A549 (cell line): ENCODE results near the gene ZC3HAV1. TPM values are rescaled to one million over a fixed set of nuclear protein-coding genes. Genes with fewer than 3 reads are reported as not detected.

Experiments
- ATAC-seq, 2 experiments: fragments of 200-7000 bp in 1 of 2; fragments of >200 bp in 1 of 2; cut with Nextera tagmentation in 1 of 2; cut with Tn5 transposase in 1 of 2; 3 replicates each; pipeline versions ENCODE4 v1.8.0 to v1.9.1; 2018 to 2020; ENCODE audit warnings: mild to moderate bottlenecking in 1 of 2, moderate library complexity in 1 of 2
- CTCF ChIA-PET: fragments of 300-600 bp; sonication (Branson Sonifier 250); formaldehyde crosslinking; extraction: SDS; loops from one replicate; lab custom pipeline; 2021; ENCODE audit warnings: antibody characterized with exemption, inconsistent platforms; lab: Yijun Ruan, JAX
- POLR2A ChIA-PET: fragments of 350-600 bp; formaldehyde crosslinking; extraction: SDS; loops from one replicate; lab custom pipeline; 2021; ENCODE audit warnings: antibody characterized with exemption, inconsistent platforms; lab: Yijun Ruan, JAX
- DNase-seq, 2 experiments: peaks; one replicate each; pipeline versions ENCODE4 v3.0.0 to v3.0.0-alpha.2; 2011 to 2016; ENCODE audit warnings: low read depth in 1 of 2, low spot score in 1 of 2
- FAIRE-seq: peaks from 2 replicates; lab custom pipeline; 2011; peaks lifted over from hg19 to GRCh38; lab: Jason Lieb, UNC
- H3K27ac ChIP-seq, 2 experiments: fragments of >200 bp; sonication (Bioruptor Twin); formaldehyde crosslinking; 3 replicates each; pipeline ENCODE4 v1.5.1; 2016 to 2017
- H3K4me1 ChIP-seq: fragments of >200 bp; sonication (Bioruptor Twin); formaldehyde crosslinking; 3 replicates; pipeline ENCODE4 v1.6.1; 2016
- H3K4me2 ChIP-seq: fragments of >200 bp; sonication (Bioruptor Twin); formaldehyde crosslinking; 3 replicates; pipeline ENCODE4 v1.6.1; 2016
- H3K4me3 ChIP-seq: fragments of >200 bp; sonication (Bioruptor Twin); formaldehyde crosslinking; 3 replicates; pipeline ENCODE4 v1.5.1; 2016
- H3K9me3 ChIP-seq: fragments of >200 bp; sonication (Bioruptor Twin); formaldehyde crosslinking; 3 replicates; pipeline ENCODE4 v1.6.1; 2016
- CBX2 ChIP-seq: fragments of 200-600 bp; sonication (generic); IDR thresholded peaks from 2 replicates; pipeline ENCODE4 v1.6.1; 2016; ENCODE audit warnings: low read depth, mild to moderate bottlenecking, borderline replicate concordance
- CEBPB ChIP-seq, 2 experiments: fragments of >200 bp in 1 of 2; sonication (Bioruptor Twin) in 1 of 2; formaldehyde crosslinking in 1 of 2; IDR thresholded peaks; 2 replicates each; pipeline ENCODE4 v1.6.1; 2012 to 2016
- CHD2 ChIP-seq: fragments of 150-350 bp; IDR thresholded peaks from 2 replicates; pipeline ENCODE4 v1.6.1; 2014; ENCODE audit warnings: low read length; ENCODE audit not compliant: partially characterized antibody
- EP300 ChIP-seq, 2 experiments: fragments of >200 bp; sonication (Bioruptor Twin); formaldehyde crosslinking; IDR thresholded peaks; 2 replicates in 1 of 2; 3 replicates in 1 of 2; pipeline ENCODE4 v1.6.1; 2016 to 2017
- ESRRA ChIP-seq: fragments of 150-350 bp; IDR thresholded peaks from 2 replicates; pipeline ENCODE4 v1.6.1; 2014; ENCODE audit warnings: mild to moderate bottlenecking, low read length, borderline replicate concordance
- FOSB ChIP-seq: fragments of 250-450 bp; sonication (Bioruptor Pico); IDR thresholded peaks from 2 replicates; pipeline ENCODE4 v1.5.0; 2020; ENCODE audit warnings: mild to moderate bottlenecking, moderate library complexity
- FOSL2 ChIP-seq, 2 experiments: fragments of 450-650 bp in 1 of 2; fragments of >200 bp in 1 of 2; sonication (Bioruptor Twin) in 1 of 2; formaldehyde crosslinking; IDR thresholded peaks; 2 replicates each; pipeline versions ENCODE4 v1.5.0 to v1.6.1; 2016 to 2020; ENCODE audit warnings: mild to moderate bottlenecking in 1 of 2, moderate library complexity in 1 of 2
- FOXS1 ChIP-seq: fragments of 250-450 bp; sonication (Bioruptor Pico); IDR thresholded peaks from 2 replicates; pipeline ENCODE4 v1.5.0; 2020; ENCODE audit warnings: mild to moderate bottlenecking, moderate library complexity
- HOXB5 ChIP-seq: fragments of 250-450 bp; sonication (Bioruptor Pico); IDR thresholded peaks from 2 replicates; pipeline ENCODE4 v1.5.0; 2020; ENCODE audit warnings: mild to moderate bottlenecking, moderate library complexity
- JUN ChIP-seq, 2 experiments: fragments of >200 bp; sonication (Bioruptor Twin); formaldehyde crosslinking; IDR thresholded peaks; 2 replicates in 1 of 2; 3 replicates in 1 of 2; pipeline ENCODE4 v1.6.1; 2016 to 2017
- KDM5A ChIP-seq: fragments of 200-600 bp; sonication (generic); IDR thresholded peaks from 2 replicates; pipeline ENCODE4 v1.6.1; 2016; ENCODE audit warnings: antibody characterized with exemption, mild to moderate bottlenecking
- MYC ChIP-seq: IDR thresholded peaks from 2 replicates; pipeline ENCODE4 v1.6.1; 2012; ENCODE audit warnings: mild to moderate bottlenecking, inconsistent platforms, low read length, improper control_type of control experiment, borderline replicate concordance
- NR3C1 ChIP-seq: fragments of >200 bp; sonication (Bioruptor Twin); formaldehyde crosslinking; IDR thresholded peaks from 3 replicates; pipeline ENCODE4 v1.6.1; 2017
- POLR2AphosphoS2 ChIP-seq: conservative IDR thresholded peaks from 2 replicates; pipeline ENCODE4 v1.6.1; 2012; ENCODE audit warnings: low read length, improper control_type of control experiment, inconsistent platforms
- RARB ChIP-seq: fragments of 250-450 bp; sonication (Bioruptor Pico); IDR thresholded peaks from 2 replicates; pipeline ENCODE4 v1.8.0; 2021; ENCODE audit warnings: mild to moderate bottlenecking, moderate library complexity
- RNF2 ChIP-seq: fragments of 200-600 bp; sonication (generic); IDR thresholded peaks from 2 replicates; pipeline ENCODE4 v1.6.1; 2016; ENCODE audit warnings: low read depth, mild to moderate bottlenecking, antibody characterized with exemption, moderate library complexity, borderline replicate concordance
- TFCP2L1 ChIP-seq: fragments of 250-450 bp; sonication (Bioruptor Pico); IDR thresholded peaks from 2 replicates; pipeline ENCODE4 v1.5.0; 2021; ENCODE audit warnings: mild to moderate bottlenecking
- ZNF302 ChIP-seq: fragments of 250-450 bp; sonication (Bioruptor Pico); IDR thresholded peaks from 2 replicates; pipeline ENCODE4 v1.9.0; 2021; ENCODE audit warnings: inconsistent platforms, mild to moderate bottlenecking, moderate library complexity
- ZSCAN20 ChIP-seq: fragments of 250-450 bp; sonication (Bioruptor Pico); IDR thresholded peaks from 2 replicates; pipeline ENCODE4 v1.8.0; 2022; ENCODE audit warnings: mild to moderate bottlenecking, moderate library complexity
- WGBS: methylation state at CpG from one replicate; pipeline ENCODE4 v1.1.6; 2017; ENCODE audit errors: missing lambda C conversion rate; 5-methylcytosine and 5-hydroxymethylcytosine counted together
- polyA plus RNA-seq, 4 experiments: library from polyadenylated mRNA; depleted of rRNA in 3 of 4; stranded (reverse); fragments of >200 nt; fragmentation: RNase III in 1 of 4; extraction: RNeasy Plus Mini Kit Qiagen cat#74134 plus additional on column Dnase treatment in 1 of 4; gene quantifications; 2 replicates in 3 of 4; 3 replicates in 1 of 4; pipeline ENCODE4 v1.2.3, GENCODE V29; 2011 to 2017
- TF ChIP-seq, protein P1 (sequence below): IDR thresholded peaks from 2 replicates; pipeline ENCODE4 v1.6.1; 2012; ENCODE audit warnings: low read depth, borderline replicate concordance
- TF ChIP-seq, protein P2 (sequence below): fragments of >200 bp; sonication (Bioruptor Twin); formaldehyde crosslinking; IDR thresholded peaks from 3 replicates; pipeline ENCODE4 v1.6.1; 2016
- TF ChIP-seq, protein P3 (sequence below): fragments of >200 bp; sonication (Bioruptor Twin); formaldehyde crosslinking; IDR thresholded peaks from 3 replicates; pipeline ENCODE4 v1.5.1; 2016

The ZC3HAV1 gene
- polyA plus RNA-seq, 2 of the 4 experiments (the other 2 are of a cell fraction): 22.2 to 32.1 TPM

DNA sequence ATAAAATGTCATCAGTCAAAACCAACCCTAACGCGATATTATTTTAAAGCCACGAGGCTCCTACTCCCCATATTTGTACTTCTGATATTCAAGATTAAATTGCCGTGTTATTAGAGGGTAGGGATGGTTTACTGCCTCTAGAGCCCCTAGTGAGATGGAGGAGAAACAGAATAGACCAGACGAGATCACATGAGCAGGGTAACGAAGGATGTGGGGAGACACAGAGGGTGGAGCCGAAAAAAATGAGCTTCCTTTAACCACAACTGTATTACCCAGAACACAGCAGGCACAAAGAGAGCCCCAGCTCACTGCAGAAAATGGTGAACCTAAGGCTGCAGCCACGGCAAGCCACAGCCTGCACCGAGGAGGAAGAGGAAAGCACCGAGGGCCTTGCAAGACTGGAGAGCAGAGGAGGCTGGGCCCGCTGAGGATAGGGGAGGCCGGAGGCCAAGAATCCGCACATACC, 14.3 kb downstream of the ZC3HAV1 start:
- no peak for TF ChIP-seq KDM5A
- no peak for TF ChIP-seq CHD2
- no peak for TF ChIP-seq FOSL2 (IDR thresholded peaks at IDR 0.05)
- no peak for TF ChIP-seq FOSL2 (CRISPR knock-in tag; IDR thresholded peaks at IDR 0.05)
- no peak for TF ChIP-seq CBX2
- no peak for TF ChIP-seq FOXS1 (CRISPR knock-in tag)
- TF ChIP-seq TFCP2L1: no peak
- no peak for TF ChIP-seq JUN (IDR thresholded peaks at IDR 0.05)
- TF ChIP-seq MYC: no peak
- TF ChIP-seq CEBPB (IDR thresholded peaks at IDR 0.05): no peak
- TF ChIP-seq, protein P1, sequence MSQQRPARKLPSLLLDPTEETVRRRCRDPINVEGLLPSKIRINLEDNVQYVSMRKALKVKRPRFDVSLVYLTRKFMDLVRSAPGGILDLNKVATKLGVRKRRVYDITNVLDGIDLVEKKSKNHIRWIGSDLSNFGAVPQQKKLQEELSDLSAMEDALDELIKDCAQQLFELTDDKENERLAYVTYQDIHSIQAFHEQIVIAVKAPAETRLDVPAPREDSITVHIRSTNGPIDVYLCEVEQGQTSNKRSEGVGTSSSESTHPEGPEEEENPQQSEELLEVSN: no peak
- TF ChIP-seq ZNF302 (CRISPR knock-in tag): no peak
- no peak for TF ChIP-seq FOSB
- no peak for TF ChIP-seq RARB (CRISPR knock-in tag)
- TF ChIP-seq HOXB5 (CRISPR knock-in tag): no peak
- TF ChIP-seq POLR2AphosphoS2: no peak
- TF ChIP-seq, protein P2, sequence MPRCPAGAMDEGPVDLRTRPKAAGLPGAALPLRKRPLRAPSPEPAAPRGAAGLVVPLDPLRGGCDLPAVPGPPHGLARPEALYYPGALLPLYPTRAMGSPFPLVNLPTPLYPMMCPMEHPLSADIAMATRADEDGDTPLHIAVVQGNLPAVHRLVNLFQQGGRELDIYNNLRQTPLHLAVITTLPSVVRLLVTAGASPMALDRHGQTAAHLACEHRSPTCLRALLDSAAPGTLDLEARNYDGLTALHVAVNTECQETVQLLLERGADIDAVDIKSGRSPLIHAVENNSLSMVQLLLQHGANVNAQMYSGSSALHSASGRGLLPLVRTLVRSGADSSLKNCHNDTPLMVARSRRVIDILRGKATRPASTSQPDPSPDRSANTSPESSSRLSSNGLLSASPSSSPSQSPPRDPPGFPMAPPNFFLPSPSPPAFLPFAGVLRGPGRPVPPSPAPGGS: no peak

DNA sequence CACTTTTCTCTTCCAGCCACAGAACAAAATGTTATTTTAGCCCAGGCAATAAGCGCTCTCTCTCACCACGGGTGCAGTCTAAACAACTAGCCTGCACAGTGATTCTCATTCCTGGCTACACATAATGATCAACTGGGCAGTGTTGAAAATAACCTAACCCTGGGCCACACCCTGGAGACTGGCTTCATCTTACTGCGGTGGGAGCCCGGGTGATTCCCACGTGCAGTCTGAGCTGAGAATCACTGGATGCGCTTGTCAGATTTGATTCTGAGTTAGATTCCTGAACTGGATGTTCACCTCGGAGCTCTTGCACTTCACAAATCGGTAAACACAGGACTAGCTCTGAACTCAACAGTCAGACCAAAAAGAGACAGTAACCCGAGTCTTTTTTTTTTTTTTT, 14.9 kb downstream of the ZC3HAV1 start:
- FAIRE-seq (no peak), DNase-seq (no peak), ATAC-seq (peak; percentile 19 to 67; a peak in 3 of 6 replicates)
- CTCF ChIA-PET: interaction anchor here (0.6 to 2.5 kb wide), 5 partner anchors 12 to 944 kb away, joined by 3 to 16 read pairs (median 4); no protein-coding TSS in a partner anchor
- H3K9me3 ChIP-seq: no peaks in the 10 kb centered on the region
- WGBS: 62% methylated on average over 9 of the region's 9 CpGs
- POLR2A ChIA-PET: interaction anchor here (0.7 kb wide), 1 partner anchor 25 kb away, joined by 3 read pairs; no protein-coding TSS in a partner anchor
- peaks cover 16% of the 10 kb centered on the region; the same call in 2 of the 3 replicates for H3K4me1 ChIP-seq
- no peak overlapping the region for H3K4me3 ChIP-seq
- peak overlapping the region; percentile 15; the same call in 1 of the 3 replicates for H3K4me2 ChIP-seq
- H3K27ac ChIP-seq: no peak overlapping the region
- TF ChIP-seq JUN (IDR thresholded peaks at IDR 0.05) (no peak), EP300 (IDR thresholded peaks at IDR 0.05) (no peak), NR3C1 (no peak), ESRRA (no peak), RNF2 (no peak), CEBPB (IDR thresholded peaks at IDR 0.05) (no peak), ZSCAN20 (no peak), CBX2 (no peak)
- TF ChIP-seq, protein P2: no peak
- TF ChIP-seq, protein P3, sequence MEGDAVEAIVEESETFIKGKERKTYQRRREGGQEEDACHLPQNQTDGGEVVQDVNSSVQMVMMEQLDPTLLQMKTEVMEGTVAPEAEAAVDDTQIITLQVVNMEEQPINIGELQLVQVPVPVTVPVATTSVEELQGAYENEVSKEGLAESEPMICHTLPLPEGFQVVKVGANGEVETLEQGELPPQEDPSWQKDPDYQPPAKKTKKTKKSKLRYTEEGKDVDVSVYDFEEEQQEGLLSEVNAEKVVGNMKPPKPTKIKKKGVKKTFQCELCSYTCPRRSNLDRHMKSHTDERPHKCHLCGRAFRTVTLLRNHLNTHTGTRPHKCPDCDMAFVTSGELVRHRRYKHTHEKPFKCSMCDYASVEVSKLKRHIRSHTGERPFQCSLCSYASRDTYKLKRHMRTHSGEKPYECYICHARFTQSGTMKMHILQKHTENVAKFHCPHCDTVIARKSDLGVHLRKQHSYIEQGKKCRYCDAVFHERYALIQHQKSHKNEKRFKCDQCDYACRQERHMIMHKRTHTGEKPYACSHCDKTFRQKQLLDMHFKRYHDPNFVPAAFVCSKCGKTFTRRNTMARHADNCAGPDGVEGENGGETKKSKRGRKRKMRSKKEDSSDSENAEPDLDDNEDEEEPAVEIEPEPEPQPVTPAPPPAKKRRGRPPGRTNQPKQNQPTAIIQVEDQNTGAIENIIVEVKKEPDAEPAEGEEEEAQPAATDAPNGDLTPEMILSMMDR: no peak
- TF ChIP-seq, protein P1: no peak

More for the DNA sequence above, 14.3 kb downstream of the ZC3HAV1 start:
- no peak for DNase-seq
- no peak for FAIRE-seq
- Histone ChIP-seq H3K4me3 (no peak overlapping the region), H3K4me1 (peaks cover 16% of the 10 kb centered on the region; the same call in 2 of the 3 replicates), H3K4me2 (0 out of 3 replicates have a peak overlapping the region, but pooled peaks have one; percentile 15), H3K27ac (no peak overlapping the region), H3K9me3 (no peaks in the 10 kb centered on the region)
- CTCF ChIA-PET: interaction anchor here (0.8 to 2.5 kb wide), 3 partner anchors 13 to 78 kb away, joined by 3 to 16 read pairs (median 4); no protein-coding TSS in a partner anchor
- POLR2A ChIA-PET: no interaction called here
- WGBS: 83% methylated on average over 13 of the region's 13 CpGs
- ATAC-seq: peak in 1 of 2 experiments; percentile 43; a peak in 3 of 6 replicates
